ENCODE data around the gene ANO4. TPM values are rescaled to one million over a fixed set of nuclear protein-coding genes. Genes with fewer than 3 reads are reported as not detected.

The ANO4 gene
- total and polyA plus RNA-seq, 2 of the 8 experiments (the other 6 are each of a cell fraction or from before 2014, with no cell fraction given) = 1.1 to 3.4 TPM

DNA sequence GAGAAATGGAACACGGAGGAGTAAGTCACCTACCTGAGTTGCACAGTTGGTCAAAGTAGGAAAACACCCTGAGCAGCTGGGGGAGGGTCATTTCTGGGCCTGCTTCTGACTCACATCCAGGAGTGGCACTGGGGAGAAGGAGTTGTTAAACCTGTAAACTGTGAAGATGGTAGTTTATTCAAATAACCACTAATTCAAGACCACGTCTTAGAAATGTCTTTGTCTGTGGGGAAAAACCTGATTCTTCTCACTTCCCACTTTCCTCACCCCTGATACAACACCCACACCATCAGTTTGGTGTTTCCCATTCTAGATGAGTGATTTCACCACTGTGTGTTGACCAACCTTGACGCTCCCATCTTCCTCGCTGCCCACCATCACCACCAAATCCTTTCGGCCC lies 207.1 kb downstream of the ANO4 start:
- no peak overlapping the region for H3K9ac ChIP-seq (replicated peaks in 1 of 4; ENCODE audit: extremely low read depth in 1 of 4, low read depth in 3 of 4, low read length in 3 of 4)
- no peak overlapping the region for H4K91ac ChIP-seq (replicated peaks; ENCODE audit: insufficient read length, low read length)
- H3K79me1 ChIP-seq (ENCODE audit: low read depth, low read length) = no peaks in the 10 kb centered on the region
- no peak for TF ChIP-seq BCL11A (IDR thresholded peaks at IDR 0.05; ENCODE audit: low read depth in 2 of 2, low read length in 2 of 2)
- TF ChIP-seq TAF1 (IDR thresholded peaks at IDR 0.05; ENCODE audit: low read depth, low read length) = no peak
- TF ChIP-seq TBP (IDR thresholded peaks at IDR 0.05; ENCODE audit: low read depth, low read length) = no peak
- no peak for TF ChIP-seq FOSL1 (IDR thresholded peaks at IDR 0.05; ENCODE audit: insufficient read depth, low read depth, low read length)
- TF ChIP-seq, protein P1, sequence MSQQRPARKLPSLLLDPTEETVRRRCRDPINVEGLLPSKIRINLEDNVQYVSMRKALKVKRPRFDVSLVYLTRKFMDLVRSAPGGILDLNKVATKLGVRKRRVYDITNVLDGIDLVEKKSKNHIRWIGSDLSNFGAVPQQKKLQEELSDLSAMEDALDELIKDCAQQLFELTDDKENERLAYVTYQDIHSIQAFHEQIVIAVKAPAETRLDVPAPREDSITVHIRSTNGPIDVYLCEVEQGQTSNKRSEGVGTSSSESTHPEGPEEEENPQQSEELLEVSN (IDR thresholded peaks at IDR 0.05) = no peak
- 0 out of 2 replicates have a peak overlapping the region, but pooled peaks have one; percentile 39 for H2BK12ac ChIP-seq (ENCODE audit: low read depth, low read length)
- H3K27ac ChIP-seq (ENCODE audit: low read depth, low read length) = no peak overlapping the region
- H3K23ac ChIP-seq (ENCODE audit: insufficient read length) = no peak overlapping the region
- FAIRE-seq (no peak), DNase-seq (ENCODE audit: low read depth in 1 of 2, low spot score in 2 of 2) (no peak)
- H2AK5ac ChIP-seq (ENCODE audit: low read depth, low read length) = no peak overlapping the region
- ChIA-PET CTCF (ENCODE audit: partially characterized antibody) (no interaction called here), POLR2A (ENCODE audit: partially characterized antibody) (no interaction called here)
- no peak overlapping the region for H3K4me3 ChIP-seq (ENCODE audit: extremely low read depth in 1 of 4, insufficient read depth in 2 of 4, low read depth in 3 of 4, low read length in 4 of 4)
- H4K8ac ChIP-seq (ENCODE audit: extremely low read depth, insufficient read depth, low read length) = no peak overlapping the region
- H2BK120ac ChIP-seq (replicated peaks; ENCODE audit: low read depth, low read length) = no peak overlapping the region
- 90% methylated on average over 5 of the region's 5 CpGs; no CpG with 5 or more reads in 1 of the 2 experiments for WGBS, 2 experiments (ENCODE audit: extremely low coverage in 1 of 2, insufficient coverage in 1 of 2, insufficient read length in 1 of 2, insufficient replicate concordance in 2 of 2, low coverage in 1 of 2, low lambda C conversion rate in 2 of 2, missing lambda C conversion rate in 1 of 2)
- no peaks in the 10 kb centered on the region for H3K27me3 ChIP-seq (replicated peaks in 1 of 4; ENCODE audit: control insufficient read depth in 3 of 4, extremely low read depth in 1 of 4, insufficient read depth in 3 of 4, low read length in 3 of 4)
- no peak overlapping the region for H3K18ac ChIP-seq (ENCODE audit: extremely low read depth, low read length)
- no peak overlapping the region for H3K4ac ChIP-seq (replicated peaks; ENCODE audit: insufficient read length, low read depth, low read length)
- no peak overlapping the region for H3K14ac ChIP-seq (ENCODE audit: insufficient read length)
- no peak overlapping the region for H2BK5ac ChIP-seq (ENCODE audit: low read depth, low read length)
- H2BK15ac ChIP-seq (ENCODE audit: low read length) = no peak overlapping the region
- no peaks in the 10 kb centered on the region for H3K36me3 ChIP-seq (ENCODE audit: control insufficient read depth in 2 of 4, insufficient read depth in 4 of 4, low read length in 3 of 4)
- no peaks in the 10 kb centered on the region for H3K4me1 ChIP-seq (replicated peaks in 1 of 4; ENCODE audit: control insufficient read depth in 3 of 4, insufficient read depth in 4 of 4, low read length in 3 of 4)
- no peak overlapping the region for H4K5ac ChIP-seq (ENCODE audit: insufficient read length, low read depth, low read length)
- H3K4me2 ChIP-seq (ENCODE audit: insufficient read depth in 1 of 2, low read depth in 2 of 2, low read length in 2 of 2) = no peak overlapping the region
- no peaks in the 10 kb centered on the region for H3K79me2 ChIP-seq (ENCODE audit: control insufficient read depth in 1 of 2, insufficient read depth in 2 of 2, low read length in 2 of 2)
- H2AFZ ChIP-seq (ENCODE audit: low read length) = no peak overlapping the region
- no peak overlapping the region for H3K56ac ChIP-seq (replicated peaks; ENCODE audit: insufficient read length, low read depth, low read length)
- H3K23me2 ChIP-seq (ENCODE audit: low read depth, low read length) = no peaks in the 10 kb centered on the region; the same call in 1 of the 2 replicates
- no peaks in the 10 kb centered on the region for H4K20me1 ChIP-seq (replicated peaks in 1 of 2; ENCODE audit: control insufficient read depth in 1 of 2, insufficient read depth in 2 of 2, low read length in 2 of 2)
- H3K9me3 ChIP-seq (ENCODE audit: insufficient read depth in 2 of 2, low read depth in 1 of 2, low read length in 1 of 2) = no peaks in the 10 kb centered on the region
- no peak overlapping the region for H2BK20ac ChIP-seq (ENCODE audit: low read length)
